ENCODE data around the gene SLCO2A1.

The SLCO2A1 gene

GRCh38 chr3:133998691-133999241, 31.0 kb downstream of the SLCO2A1 start:
- no peak for ATAC-seq
- TF ChIP-seq GLIS3 (CRISPR knock-in tag; IDR thresholded peaks at IDR 0.05) (no peak), ZFP30 (CRISPR knock-in tag; IDR thresholded peaks at IDR 0.05) (no peak), ISL1 (CRISPR knock-in tag; IDR thresholded peaks at IDR 0.05) (no peak), ZNF565 (CRISPR knock-in tag; conservative IDR thresholded peaks at IDR 0.05; ENCODE audit: low read depth) (no peak), CSDC2 (CRISPR knock-in tag; IDR thresholded peaks at IDR 0.05) (no peak), OSR1 (CRISPR knock-in tag; IDR thresholded peaks at IDR 0.05) (no peak), RARB (CRISPR knock-in tag; IDR thresholded peaks at IDR 0.05) (no peak), SNAI2 (CRISPR knock-in tag; IDR thresholded peaks at IDR 0.05) (no peak)
- TF ChIP-seq, protein P1, sequence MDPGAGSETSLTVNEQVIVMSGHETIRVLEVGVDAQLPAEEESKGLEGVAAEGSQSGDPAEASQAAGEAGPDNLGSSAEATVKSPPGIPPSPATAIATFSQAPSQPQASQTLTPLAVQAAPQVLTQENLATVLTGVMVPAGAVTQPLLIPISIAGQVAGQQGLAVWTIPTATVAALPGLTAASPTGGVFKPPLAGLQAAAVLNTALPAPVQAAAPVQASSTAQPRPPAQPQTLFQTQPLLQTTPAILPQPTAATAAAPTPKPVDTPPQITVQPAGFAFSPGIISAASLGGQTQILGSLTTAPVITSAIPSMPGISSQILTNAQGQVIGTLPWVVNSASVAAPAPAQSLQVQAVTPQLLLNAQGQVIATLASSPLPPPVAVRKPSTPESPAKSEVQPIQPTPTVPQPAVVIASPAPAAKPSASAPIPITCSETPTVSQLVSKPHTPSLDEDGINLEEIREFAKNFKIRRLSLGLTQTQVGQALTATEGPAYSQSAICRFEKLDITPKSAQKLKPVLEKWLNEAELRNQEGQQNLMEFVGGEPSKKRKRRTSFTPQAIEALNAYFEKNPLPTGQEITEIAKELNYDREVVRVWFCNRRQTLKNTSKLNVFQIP (CRISPR knock-in tag; IDR thresholded peaks at IDR 0.05; ENCODE audit: borderline replicate concordance, low read depth) = no peak
- TF ChIP-seq, protein P2, sequence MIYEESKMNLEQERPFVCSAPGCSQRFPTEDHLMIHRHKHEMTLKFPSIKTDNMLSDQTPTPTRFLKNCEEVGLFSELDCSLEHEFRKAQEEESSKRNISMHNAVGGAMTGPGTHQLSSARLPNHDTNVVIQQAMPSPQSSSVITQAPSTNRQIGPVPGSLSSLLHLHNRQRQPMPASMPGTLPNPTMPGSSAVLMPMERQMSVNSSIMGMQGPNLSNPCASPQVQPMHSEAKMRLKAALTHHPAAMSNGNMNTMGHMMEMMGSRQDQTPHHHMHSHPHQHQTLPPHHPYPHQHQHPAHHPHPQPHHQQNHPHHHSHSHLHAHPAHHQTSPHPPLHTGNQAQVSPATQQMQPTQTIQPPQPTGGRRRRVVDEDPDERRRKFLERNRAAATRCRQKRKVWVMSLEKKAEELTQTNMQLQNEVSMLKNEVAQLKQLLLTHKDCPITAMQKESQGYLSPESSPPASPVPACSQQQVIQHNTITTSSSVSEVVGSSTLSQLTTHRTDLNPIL (CRISPR knock-in tag; IDR thresholded peaks at IDR 0.05; ENCODE audit: low read depth) = no peak

GRCh38 chr3:133997871-133998635, 31.7 kb downstream of the SLCO2A1 start:
- no peak for ATAC-seq
- TF ChIP-seq ARNTL (CRISPR knock-in tag; IDR thresholded peaks at IDR 0.05; ENCODE audit: borderline replicate concordance, low read depth) = no peak
- TF ChIP-seq, protein P3, sequence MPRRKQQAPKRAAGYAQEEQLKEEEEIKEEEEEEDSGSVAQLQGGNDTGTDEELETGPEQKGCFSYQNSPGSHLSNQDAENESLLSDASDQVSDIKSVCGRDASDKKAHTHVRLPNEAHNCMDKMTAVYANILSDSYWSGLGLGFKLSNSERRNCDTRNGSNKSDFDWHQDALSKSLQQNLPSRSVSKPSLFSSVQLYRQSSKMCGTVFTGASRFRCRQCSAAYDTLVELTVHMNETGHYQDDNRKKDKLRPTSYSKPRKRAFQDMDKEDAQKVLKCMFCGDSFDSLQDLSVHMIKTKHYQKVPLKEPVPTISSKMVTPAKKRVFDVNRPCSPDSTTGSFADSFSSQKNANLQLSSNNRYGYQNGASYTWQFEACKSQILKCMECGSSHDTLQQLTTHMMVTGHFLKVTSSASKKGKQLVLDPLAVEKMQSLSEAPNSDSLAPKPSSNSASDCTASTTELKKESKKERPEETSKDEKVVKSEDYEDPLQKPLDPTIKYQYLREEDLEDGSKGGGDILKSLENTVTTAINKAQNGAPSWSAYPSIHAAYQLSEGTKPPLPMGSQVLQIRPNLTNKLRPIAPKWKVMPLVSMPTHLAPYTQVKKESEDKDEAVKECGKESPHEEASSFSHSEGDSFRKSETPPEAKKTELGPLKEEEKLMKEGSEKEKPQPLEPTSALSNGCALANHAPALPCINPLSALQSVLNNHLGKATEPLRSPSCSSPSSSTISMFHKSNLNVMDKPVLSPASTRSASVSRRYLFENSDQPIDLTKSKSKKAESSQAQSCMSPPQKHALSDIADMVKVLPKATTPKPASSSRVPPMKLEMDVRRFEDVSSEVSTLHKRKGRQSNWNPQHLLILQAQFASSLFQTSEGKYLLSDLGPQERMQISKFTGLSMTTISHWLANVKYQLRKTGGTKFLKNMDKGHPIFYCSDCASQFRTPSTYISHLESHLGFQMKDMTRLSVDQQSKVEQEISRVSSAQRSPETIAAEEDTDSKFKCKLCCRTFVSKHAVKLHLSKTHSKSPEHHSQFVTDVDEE (CRISPR knock-in tag; IDR thresholded peaks at IDR 0.05) = no peak
- TF ChIP-seq ISL1 (CRISPR knock-in tag; IDR thresholded peaks at IDR 0.05) = no peak
- TF ChIP-seq CSDC2 (CRISPR knock-in tag; IDR thresholded peaks at IDR 0.05) = no peak
- TF ChIP-seq, protein P1 (CRISPR knock-in tag; IDR thresholded peaks at IDR 0.05; ENCODE audit: borderline replicate concordance, low read depth) = no peak
- no peak for TF ChIP-seq ZNF565 (CRISPR knock-in tag; conservative IDR thresholded peaks at IDR 0.05; ENCODE audit: low read depth)
- no peak for TF ChIP-seq PPARA (CRISPR knock-in tag; IDR thresholded peaks at IDR 0.05; ENCODE audit: borderline replicate concordance)
- TF ChIP-seq ZC3H10 (CRISPR knock-in tag; IDR thresholded peaks at IDR 0.05) = no peak
- no peak for TF ChIP-seq ZFP3 (CRISPR knock-in tag; IDR thresholded peaks at IDR 0.05)
- TF ChIP-seq, protein P2 (CRISPR knock-in tag; IDR thresholded peaks at IDR 0.05; ENCODE audit: low read depth) = no peak
- TF ChIP-seq ZNF70 (CRISPR knock-in tag; IDR thresholded peaks at IDR 0.05) = no peak
- TF ChIP-seq ZFP30 (CRISPR knock-in tag; IDR thresholded peaks at IDR 0.05) = no peak
- TF ChIP-seq TCF4 (CRISPR knock-in tag; IDR thresholded peaks at IDR 0.05; ENCODE audit: borderline replicate concordance) = no peak
- TF ChIP-seq ESRRG (CRISPR knock-in tag; IDR thresholded peaks at IDR 0.05) = no peak
- TF ChIP-seq GLIS3 (CRISPR knock-in tag; IDR thresholded peaks at IDR 0.05) = no peak

DNA sequence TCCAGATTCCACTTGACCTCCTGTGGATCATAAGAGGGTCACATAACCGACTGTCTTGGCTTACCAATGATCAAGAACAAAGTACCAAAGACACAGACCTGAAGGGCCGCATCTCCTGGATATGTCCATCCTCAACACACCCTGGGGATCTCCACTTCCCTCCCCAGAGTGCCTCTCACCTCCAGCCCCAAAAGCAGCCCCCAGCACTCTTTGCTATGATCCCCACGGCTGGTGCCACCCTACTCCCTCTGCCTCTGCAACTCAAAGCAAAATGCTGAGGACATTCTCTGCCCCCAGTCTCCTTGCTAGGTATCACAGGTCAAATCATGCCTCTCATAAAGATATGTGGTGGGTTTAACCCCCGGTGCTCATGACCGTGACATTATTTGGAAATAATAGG, 32.7 kb downstream of the SLCO2A1 start:
- no peak for ATAC-seq
- TF ChIP-seq OSR1 (CRISPR knock-in tag; IDR thresholded peaks at IDR 0.05) (no peak), ZNF70 (CRISPR knock-in tag; IDR thresholded peaks at IDR 0.05) (no peak), TCF4 (CRISPR knock-in tag; IDR thresholded peaks at IDR 0.05; ENCODE audit: borderline replicate concordance) (no peak), TOX (CRISPR knock-in tag; IDR thresholded peaks at IDR 0.05; ENCODE audit: borderline replicate concordance) (no peak), RARB (CRISPR knock-in tag; IDR thresholded peaks at IDR 0.05) (no peak), ZFP3 (CRISPR knock-in tag; IDR thresholded peaks at IDR 0.05) (no peak)
- TF ChIP-seq, protein P4, sequence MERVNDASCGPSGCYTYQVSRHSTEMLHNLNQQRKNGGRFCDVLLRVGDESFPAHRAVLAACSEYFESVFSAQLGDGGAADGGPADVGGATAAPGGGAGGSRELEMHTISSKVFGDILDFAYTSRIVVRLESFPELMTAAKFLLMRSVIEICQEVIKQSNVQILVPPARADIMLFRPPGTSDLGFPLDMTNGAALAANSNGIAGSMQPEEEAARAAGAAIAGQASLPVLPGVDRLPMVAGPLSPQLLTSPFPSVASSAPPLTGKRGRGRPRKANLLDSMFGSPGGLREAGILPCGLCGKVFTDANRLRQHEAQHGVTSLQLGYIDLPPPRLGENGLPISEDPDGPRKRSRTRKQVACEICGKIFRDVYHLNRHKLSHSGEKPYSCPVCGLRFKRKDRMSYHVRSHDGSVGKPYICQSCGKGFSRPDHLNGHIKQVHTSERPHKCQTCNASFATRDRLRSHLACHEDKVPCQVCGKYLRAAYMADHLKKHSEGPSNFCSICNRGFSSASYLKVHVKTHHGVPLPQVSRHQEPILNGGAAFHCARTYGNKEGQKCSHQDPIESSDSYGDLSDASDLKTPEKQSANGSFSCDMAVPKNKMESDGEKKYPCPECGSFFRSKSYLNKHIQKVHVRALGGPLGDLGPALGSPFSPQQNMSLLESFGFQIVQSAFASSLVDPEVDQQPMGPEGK (CRISPR knock-in tag; IDR thresholded peaks at IDR 0.05; ENCODE audit: borderline replicate concordance) = no peak
- TF ChIP-seq, protein P3 (CRISPR knock-in tag; IDR thresholded peaks at IDR 0.05) = no peak
- TF ChIP-seq, protein P2 (CRISPR knock-in tag; IDR thresholded peaks at IDR 0.05; ENCODE audit: low read depth) = no peak
